HG03103 (cell line): ENCODE data around the gene CDHR4.
"Not testable (repeated sequence)": the region's sequence is repeated elsewhere in the genome, so short reads cannot be mapped to it uniquely, and the experiment has no call there.

Experiments
- ATAC-seq: cut with Tn5 transposase; IDR thresholded peaks from one replicate; pipeline ENCODE4 v1.9.1; 2021; ENCODE audit warnings: low read depth; ENCODE audit not compliant: unreplicated experiment

Gene CDHR4

DNA sequence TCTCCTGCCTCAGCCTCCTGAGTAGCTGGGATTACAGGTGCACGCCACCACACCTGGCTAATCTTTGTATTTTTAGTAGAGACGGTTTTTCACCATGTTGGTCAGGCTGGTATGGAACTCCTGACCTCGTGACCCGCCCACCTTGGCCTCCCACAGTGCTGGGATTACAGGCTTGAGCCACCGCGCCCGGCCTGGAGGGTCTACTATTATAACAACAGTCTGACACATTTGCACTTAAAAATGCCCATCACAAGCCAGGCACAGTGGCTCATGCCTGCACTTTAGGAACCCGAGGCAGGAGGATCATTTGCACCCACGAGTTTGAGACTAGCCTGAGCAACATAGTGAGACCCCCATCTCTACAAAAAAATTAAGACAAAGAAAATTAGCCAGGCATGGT is 17.4 kb downstream of the CDHR4 start:
- ATAC-seq, result not testable (repeated sequence)

DNA sequence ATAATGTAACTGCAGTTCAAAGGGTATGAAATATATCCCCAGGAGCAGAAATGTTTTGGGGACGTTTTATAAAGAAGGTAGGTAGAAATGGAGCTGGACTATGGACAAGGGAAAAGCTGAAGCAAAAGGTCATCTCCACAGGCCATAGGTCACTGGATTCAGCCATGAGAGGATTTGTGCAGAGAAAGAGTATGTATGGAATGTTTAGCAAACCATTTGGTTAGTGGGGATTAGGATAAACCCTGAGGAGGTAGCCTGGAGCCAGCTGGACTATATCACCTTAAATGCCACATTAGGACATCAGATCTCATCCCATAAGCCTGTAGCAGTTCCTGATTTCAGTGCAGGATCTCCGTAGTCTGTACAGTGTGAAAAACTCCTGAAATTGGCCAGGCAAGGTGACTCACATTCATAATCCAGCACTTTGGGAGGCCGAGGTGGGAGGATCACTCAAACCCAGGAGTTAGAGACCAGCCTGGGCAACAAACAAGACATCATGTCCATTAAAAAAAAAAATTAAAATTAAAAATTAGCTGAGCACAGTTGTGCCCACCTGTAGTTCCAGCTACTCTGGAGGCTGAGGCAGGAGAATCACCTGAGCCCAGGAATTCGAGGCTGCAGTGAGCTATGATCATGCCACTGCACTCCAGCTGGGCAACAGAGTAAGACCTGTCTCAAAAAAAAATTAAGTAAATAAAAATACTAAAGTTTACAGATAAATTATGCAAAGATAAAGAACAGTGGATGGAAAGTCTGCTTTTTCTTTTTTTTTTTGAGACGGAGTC is 18.1 kb downstream of the CDHR4 start:
- ATAC-seq, result no peak

DNA sequence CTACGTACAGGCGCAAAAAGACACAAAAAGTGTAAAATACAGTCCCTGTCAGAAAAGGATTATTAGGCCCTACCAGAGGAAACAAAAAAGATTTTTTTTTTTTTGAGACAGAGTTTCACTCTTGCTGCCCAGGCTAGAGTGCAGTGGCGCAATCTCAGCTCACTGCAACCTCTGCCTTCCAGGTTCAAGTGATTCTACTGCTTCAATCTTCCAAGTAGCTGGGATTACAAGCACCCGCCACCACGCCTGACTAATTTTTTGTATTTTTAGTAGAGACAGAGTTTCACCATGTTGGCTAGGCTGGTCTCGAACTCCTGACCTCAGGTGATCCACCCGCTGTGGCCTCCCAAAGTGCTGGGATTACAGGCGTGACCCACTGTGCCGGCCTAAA is 18.7 kb downstream of the CDHR4 start:
- not testable (repeated sequence) for ATAC-seq

DNA sequence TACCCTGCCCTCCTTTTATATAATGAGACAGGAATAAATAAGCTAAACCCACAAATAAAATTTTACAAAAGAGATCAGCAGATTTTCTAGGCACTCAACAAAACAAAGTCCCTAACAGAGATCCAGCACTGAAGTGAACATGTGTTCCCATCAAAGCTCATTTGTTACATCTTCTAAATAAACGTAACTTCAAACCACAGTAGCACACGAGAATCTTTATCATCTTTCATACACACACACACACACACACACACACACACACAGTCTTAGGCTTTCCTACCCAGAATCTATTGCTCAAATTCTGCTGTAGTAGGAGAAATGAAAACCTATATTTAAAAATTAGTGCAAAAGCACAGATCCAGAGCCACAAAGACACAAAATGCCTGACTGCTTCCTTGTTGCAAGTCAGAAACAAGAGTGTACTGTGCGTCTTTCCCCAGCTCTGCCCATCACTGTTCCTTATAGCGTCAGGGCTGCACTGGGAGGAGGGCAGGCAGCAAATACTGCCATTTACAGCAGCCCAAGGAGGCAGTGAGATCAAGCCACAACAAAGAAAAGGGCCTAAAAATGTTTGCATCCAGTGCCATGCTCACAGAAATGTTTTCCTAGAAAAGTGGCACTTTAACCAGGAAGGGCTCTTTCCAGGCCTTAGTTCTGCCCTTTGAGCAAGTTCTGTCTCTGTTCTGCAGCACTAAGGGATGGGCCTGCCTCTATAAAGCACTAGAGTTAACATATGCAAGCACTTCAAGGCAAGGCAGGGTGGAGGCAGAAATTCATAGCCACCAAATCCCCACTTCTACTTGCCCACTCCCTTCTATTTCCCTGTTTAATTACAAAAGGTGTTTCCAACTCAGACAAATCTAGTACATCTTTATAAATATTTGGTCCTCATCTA is 19.3 kb downstream of the CDHR4 start:
- ATAC-seq, result no peak

DNA sequence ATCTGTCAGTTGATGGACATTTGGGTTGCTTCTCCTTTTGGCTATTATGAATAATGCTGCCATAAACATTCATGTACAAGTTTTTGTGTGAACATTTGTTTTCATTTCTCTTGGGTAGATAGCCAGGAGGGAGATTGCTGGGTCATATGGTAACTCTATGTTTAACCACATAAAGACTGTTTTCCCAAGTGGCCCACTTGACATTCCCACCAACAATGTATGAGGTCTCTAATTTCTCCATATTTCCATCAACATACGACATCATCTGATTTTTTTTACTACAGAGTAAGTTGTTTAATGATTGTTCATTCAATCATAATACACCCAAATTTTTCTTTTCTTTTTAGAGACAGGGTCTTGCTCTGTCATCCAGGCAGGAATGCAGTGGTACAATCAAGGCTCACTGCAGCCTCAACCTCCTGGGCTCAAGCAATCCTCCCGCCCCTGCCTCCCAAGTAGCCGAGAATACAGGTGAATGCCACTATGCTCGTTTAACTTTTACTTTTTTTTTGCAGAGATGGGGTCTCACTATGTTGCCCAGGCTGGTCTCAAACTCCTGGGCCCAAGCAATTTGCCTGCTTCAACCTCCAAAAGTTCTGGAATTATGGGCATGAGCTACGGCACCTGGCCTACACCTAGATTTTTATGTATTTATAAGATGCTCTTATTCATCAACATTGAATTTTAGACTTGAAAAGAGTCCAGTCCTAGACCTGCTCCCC is 20.2 kb downstream of the CDHR4 start:
- ATAC-seq, result no peak

DNA sequence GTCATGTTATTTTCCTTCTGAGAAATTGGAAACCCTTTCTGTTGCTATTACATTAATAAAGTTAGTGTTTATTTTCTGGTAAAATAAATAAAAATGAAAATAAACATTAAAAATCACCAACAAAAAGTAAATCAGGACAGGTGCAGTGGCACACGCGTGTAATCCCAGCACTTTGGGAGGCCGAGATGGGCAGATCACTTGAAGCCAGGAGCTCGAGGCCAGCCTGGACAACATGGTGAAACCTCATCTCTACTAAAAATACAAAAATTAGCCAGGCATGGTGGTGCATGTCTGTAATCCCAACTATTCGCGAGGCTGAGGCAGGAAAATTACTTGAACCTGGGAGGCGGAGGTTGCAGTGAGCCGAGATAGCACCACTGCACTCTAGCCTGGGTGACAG is 23.6 kb downstream of the CDHR4 start:
- not testable (repeated sequence) for ATAC-seq

- no peak for ATAC-seq
These were observed 24.1 kb downstream of the CDHR4 start for GRCh38 chr3:49775538-49775937.

DNA sequence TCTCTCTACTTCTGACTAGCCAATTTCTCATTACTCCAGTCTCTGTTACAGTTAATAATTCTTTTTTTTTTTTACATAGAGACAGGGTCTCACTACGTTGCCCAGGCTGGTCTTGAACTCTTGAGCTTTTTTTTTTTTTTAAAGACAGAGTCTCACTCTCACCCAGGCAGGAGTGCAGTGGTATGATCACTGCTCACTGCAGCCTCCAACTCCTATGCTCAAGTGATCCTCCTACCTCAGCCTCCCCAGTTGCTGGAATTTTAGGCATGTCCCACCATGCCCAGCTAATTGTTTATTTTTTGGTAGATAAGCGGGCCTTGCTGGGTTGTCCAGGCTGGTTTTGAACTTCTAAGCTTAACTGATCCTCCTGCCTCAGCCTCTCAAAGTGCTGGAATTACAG is 27.0 kb downstream of the CDHR4 start:
- no peak for ATAC-seq

GRCh38 chr3:49771340-49771938 is 28.2 kb downstream of the CDHR4 start:
- ATAC-seq, result no peak

GRCh38 chr3:49769926-49770325 is 29.7 kb downstream of the CDHR4 start:
- no peak for ATAC-seq

DNA sequence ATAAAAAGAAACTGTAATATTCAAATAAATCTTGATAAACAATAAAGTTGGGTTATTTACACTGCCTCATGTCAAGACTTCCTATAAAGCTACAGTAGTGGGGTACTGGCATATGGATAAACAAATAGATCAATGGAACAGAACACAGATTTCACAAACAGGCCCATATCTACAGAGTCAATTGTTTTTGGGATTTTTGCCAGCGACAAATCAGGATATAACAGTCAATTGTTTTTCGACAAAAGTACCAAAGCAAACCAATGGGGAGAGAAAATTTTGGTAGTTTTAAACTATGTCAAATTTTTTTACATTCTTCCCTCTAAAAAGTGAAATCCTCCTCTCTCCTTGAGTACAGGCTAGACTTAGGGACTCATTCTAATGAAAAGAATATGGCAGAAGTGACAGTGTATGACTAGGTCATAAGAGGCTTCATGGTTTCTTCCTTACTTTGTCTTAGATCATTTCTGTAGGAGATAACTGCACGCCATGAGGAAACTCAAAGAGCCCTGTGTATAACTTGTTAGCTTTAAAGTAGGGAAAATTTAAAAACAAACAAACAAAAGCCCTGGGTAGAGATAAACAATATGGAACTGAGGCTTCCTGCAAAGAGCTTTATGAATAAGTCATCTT is 30.3 kb downstream of the CDHR4 start:
- no peak for ATAC-seq

- no peak for ATAC-seq
These were observed 35.7 kb downstream of the CDHR4 start for GRCh38 chr3:49763981-49764380.

GRCh38 chr3:49761661-49762060 is 38.0 kb downstream of the CDHR4 start:
- ATAC-seq, result no peak

- no peak for ATAC-seq
These were observed 40.4 kb downstream of the CDHR4 start for GRCh38 chr3:49759226-49759625.

DNA sequence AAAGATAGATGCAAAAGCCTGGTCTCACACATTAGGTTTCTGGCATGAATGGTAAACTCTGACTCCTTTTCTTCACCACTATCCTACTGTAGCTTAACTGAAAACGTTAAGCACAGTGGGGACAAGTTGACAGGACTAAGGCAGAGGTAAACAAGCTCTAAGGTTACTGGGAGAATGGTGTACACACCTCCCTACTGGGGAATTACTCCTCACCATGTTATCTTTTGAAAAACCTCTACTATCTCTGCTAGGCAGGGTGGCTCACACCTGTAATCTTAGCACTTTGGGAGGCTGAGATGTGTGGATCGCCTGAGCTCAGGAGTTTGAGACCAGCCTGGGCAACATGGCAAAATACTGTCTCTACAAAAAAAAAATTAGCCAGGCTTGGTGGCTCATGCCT is 42.5 kb downstream of the CDHR4 start:
- ATAC-seq, result no peak

DNA sequence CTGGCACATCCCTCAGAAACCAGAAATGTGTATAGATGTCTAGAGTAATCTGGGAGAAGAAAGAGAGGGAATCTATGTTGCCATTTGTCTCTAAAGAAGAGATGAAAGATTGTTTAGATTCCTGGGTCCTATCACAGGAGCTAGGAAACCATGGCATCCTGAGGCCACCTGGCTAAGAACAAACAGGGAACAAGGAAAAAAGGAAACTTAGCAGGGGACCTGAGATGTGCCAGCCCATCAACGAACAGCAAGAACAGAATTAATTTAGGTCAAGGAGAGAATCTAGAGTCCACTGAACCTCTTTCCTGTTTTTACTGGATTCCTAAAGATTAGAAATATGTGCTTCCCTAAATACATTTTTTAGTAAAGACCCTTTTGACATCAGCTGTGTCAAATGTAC is 43.6 kb downstream of the CDHR4 start:
- no peak for ATAC-seq

GRCh38 chr3:49754536-49754935 is 45.1 kb downstream of the CDHR4 start:
- ATAC-seq, result no peak

GRCh38 chr3:49751501-49751900 is 48.2 kb downstream of the CDHR4 start:
- no peak for ATAC-seq

- ATAC-seq, result no peak
These were observed 49.6 kb downstream of the CDHR4 start for GRCh38 chr3:49750056-49750455.

DNA sequence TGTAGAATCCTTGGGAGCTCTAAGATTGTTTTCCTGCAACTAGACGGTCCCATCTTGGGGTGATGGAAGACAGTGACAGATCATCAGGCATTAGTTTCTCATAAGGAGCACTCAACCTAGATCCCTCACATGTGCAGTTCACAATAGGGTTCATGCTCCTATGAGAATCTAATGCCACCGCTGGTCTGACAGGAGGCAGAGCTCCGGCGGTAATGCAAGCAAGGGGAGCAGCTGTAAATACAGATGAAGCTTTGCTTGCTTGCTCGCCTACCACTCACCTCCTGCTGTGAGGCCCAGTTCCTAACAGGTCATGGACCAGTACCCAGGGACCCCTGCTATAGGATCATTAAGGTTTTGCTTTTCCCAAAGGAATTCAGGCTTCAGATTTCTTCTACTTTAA is 50.8 kb downstream of the CDHR4 start:
- not testable (repeated sequence) for ATAC-seq
